GM19467 (cell line): ENCODE data around the gene SNX22.

Experiments used
- ATAC-seq: cut with Tn5 transposase; IDR thresholded peaks from one replicate; pipeline ENCODE4 v1.9.1; 2021; ENCODE audit warnings: mild to moderate bottlenecking, moderate library complexity; ENCODE audit not compliant: unreplicated experiment

The SNX22 gene

GRCh38 chr15:64193971-64194370 lies 42.4 kb downstream of the SNX22 start:
- ATAC-seq: no peak

- ATAC-seq: no peak
Observed at GRCh38 chr15:64197425-64197824, 45.9 kb downstream of the SNX22 start.

DNA sequence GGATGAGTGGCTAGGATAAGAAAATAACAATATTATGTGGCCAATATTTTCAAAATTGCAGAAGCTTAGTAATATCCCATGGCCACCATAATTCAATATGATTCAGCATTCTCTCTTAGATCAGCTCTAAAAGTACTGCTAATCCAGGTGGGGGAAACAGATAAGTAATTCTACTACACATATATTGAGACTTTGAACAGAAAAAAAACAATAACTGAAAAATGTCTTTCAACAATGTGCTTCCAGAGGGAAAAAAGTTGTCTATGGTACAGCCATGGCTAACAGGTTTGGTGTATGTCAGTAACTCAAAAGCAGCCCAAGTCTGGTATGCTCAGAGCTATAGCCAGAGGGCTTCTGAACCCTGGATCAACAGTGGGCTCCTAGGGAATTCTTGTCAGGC lies 53.7 kb downstream of the SNX22 start:
- ATAC-seq: no peak
